Nasal cavity respiratory epithelium epithelial cell of viscerocranial mucosa (primary cell): Measurements from ENCODE around the gene TRIM46. TPM values are rescaled to one million over a fixed set of nuclear protein-coding genes. Genes with fewer than 3 reads are reported as not detected.

Source experiments
- total RNA-seq: library from RNA; depleted of rRNA; stranded (reverse); fragments of >200 nt; gene quantifications from 2 replicates; pipeline ENCODE4 v1.2.3, GENCODE V29; 2014

TRIM46 gene, protein sequence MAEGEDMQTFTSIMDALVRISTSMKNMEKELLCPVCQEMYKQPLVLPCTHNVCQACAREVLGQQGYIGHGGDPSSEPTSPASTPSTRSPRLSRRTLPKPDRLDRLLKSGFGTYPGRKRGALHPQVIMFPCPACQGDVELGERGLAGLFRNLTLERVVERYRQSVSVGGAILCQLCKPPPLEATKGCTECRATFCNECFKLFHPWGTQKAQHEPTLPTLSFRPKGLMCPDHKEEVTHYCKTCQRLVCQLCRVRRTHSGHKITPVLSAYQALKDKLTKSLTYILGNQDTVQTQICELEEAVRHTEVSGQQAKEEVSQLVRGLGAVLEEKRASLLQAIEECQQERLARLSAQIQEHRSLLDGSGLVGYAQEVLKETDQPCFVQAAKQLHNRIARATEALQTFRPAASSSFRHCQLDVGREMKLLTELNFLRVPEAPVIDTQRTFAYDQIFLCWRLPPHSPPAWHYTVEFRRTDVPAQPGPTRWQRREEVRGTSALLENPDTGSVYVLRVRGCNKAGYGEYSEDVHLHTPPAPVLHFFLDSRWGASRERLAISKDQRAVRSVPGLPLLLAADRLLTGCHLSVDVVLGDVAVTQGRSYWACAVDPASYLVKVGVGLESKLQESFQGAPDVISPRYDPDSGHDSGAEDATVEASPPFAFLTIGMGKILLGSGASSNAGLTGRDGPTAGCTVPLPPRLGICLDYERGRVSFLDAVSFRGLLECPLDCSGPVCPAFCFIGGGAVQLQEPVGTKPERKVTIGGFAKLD
- 0.34 and 1.3 TPM in 2 replicates for total RNA-seq

DNA sequence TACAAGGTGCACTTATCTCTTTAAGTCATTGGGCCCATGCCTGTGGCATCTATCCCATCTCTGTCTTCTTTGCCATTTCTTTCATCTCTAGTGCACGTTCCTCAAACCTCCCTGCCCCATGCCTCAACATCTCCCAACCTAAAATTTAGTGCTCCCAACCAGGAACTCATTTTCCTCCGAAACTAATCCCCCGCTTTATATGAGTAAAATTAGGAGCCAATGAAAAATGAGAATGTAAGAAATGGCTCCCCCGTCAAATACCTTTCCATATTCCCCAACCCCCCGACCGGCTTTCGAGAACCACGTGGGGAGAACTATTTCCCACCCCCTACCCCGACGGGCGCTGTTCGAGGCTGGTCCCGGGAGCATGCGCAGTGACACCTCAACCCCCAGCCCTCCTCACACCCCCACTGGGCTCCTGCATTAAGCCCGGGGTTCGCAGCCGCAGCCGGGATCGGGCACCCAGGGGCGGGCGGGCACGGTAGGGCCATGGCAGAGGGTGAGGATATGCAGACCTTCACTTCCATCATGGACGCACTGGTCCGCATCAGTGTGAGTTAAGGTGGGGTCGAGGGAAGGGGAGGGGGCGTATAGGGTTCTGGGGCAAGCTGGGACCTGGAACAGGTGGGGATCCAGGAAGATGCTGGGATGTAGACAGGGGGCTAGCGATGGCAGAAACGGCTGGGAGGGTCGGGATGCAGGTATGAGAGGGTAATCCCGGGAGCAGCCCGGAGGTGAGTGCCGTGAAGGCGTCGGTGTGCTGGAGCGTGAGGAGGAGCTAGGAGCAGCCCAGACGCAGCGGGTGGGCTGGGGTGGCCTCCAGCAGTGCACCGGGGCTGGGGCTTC is at the start of gene TRIM46:
TSS of gene TRIM46 (plus strand) at position 372 of the 846 bp plus-strand sequence. CDS start at position 490, 118 bp downstream.

DNA sequence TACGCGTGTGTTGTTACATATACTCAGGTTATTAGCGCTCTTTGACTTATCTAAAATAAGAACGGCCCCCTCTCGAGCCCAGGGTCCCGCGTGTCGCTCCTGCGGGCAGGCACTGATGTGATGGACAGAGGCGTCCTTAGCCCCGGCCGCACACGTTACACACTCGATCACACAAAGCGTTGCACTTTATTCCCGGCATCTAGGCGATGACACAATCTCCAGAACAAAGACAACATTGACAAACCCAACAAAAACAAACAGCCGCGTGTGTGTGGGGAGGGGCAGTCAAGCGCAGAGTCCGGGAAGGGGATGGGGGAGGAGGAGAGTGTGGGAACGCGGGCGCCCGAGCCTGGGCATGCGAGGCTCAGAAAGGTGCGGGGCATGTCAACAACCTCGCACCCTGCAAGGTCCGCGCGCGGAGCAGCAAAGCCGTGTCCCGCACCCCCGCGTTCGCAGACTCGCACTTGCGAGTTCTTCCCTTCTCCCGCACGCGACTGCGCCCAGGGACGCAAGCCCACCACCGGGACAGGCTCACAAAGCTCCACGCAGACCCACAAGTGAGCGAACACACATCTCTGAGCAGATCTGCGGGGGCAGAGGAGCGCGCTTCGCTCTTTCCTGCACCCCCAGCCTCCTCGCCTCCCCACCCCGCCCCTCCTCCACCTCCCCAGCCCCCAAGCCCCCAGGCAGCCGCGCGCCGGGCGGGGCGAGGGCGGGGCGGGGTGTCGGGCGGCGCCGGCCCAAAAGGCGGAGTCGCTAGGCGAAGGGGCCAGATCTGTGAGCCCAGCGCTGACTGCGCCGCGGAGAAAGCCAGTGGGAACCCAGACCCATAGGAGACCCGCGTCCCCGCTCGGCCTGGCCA is 46.3 kb upstream of the TRIM46 start, which contains the start of gene EFNA1:
TSS of gene EFNA1 (plus strand) at position 772 of the 862 bp plus-strand sequence. CDS start 102 bp downstream, outside the sequence.

DNA sequence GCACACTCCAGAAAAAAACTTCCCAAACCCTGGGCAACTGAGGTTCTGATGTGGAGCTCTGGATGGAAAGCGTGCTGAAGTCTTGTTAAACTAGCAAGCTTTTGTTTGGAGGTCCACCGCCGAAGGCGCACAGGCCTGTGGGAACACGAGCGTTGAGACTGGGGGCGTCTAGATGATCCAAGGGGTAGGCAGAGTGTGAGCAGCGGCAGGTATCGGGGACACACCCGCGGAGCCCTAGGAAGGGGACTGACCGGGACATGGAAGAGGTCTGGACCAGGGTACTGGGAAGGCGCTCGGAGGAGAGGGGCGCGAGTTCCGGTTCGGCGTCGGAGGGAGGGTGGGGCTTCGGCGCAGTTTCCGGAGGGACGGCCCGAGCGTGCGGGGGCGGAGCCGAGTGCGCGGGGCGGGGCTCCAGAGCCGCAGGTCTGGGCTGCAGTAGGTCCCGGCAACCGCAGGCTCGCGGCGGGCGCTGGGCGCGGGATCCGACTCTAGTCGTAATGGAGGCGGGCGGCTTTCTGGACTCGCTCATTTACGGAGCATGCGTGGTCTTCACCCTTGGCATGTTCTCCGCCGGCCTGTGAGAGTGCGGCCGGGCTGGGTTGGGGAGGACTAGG is 38.1 kb upstream of the TRIM46 start, which contains the start of gene SLC50A1:
TSS of gene SLC50A1 (plus strand) at position 438 of the 614 bp plus-strand sequence. CDS start at position 498, 60 bp downstream.

DNA sequence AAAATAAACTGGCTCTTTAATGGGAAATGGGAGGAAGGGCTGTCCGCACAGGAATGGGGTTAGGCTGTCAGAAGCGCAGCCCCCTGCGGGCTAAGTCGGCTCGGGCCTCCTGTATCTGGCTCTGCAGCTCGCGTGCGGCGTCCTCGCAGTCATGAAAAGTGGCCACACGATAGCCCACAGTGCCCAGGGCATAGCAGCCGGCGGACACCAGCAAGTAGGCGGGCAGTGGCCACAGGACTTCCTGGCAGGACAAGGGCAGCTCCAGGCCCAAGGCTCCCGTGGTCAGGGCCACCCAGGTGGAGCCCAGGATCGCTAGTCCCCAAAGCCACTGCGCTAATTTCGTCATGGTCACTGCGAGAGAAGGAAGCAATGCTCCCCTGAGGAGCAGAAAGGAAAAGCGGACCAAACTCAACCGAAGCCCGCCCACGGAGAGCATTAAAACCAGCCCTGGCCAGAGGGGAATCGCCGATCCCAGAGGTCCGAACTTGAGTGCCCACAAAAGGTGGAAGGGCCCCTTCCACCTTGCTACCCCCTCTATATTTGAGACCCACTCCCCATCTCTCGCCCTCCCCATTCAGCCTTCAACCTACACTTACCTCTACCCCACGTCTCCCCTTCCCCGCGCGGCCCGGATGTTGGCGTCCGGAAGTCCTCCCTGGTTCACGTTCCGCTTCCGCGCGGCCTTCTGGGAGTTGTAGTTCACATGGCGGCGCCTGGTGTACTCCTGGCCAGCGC is 33.6 kb upstream of the TRIM46 start, which contains the start of gene DPM3:
TSS of gene DPM3 (minus strand) at position 637 of the 735 bp plus-strand sequence. CDS start at position 346, 291 bp downstream.

DNA sequence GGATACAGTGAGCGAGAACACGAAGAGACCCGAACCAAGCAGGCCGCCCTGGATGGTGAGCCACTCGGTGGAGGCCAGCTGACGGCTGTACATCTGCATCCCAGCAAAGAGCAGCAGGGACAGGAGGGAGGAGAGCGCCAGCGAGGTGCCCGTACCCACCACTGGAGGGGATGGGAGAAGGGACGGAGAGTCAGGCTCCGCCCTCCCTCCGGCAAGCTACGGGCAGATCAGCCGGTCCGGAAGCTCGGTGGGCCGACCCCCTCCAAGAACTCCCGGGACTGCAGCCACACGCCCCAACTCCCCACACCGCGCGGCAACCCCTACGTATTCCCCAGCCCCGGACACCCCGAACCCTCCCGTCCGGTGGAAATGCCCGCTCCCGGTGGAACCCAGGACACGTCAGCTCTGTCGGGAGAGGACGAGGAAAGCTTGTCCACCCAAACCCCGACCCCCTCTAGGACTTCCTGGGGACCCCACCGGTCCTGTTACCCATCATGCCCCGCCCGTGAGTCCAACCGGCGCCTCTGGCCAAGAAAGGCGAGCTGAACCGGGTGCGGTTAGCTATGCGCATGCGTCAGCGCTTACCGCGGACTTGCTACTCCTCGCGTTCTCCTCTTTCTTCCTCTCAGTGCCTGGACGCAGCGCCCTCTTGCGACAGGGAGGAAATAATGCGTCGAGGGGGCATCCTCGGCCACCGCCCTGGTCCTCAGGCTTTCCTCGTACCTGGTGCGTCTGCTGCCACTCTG is 744 bp upstream of the TRIM46 start, which contains the start of gene KRTCAP2:
TSS of gene KRTCAP2 (minus strand) at position 573 of the 746 bp plus-strand sequence. CDS start at position 493, 80 bp downstream.

DNA sequence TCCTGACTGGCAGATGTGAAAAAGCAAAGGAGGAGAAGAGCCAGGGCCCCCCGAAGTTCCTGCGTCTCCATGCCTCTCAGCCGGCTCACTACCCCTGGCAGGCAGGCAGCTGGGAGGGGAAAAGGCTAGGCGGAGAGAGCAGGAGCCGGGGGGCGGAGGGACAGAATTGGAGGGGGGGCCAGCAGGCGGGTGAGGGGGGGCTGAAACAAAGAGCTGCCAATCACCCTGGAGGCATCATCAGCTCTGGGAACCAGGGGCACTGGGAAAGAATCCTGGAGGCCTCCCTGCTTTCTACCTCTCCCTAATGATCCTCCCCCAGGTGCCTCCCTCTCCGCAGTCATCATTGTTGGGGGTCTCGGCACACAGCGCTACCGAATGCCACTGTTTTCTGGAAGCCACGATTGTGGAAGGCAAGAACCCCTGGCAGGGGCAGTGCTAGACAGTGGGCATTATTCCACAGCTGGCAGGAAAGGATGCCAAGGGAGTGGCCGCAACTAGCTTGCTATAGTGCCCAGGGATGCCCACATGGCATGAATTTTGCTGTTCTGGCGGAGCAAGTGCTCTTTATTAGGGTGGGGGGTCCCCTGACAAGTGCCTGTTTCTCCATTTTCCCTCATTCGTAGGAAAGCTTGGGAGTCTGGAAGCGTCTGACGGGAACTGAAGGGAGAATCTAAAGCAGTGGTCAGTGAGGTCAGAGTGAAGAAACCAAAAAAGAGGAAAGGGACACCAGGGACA is 34.3 kb downstream of the TRIM46 start, which contains the start of gene THBS3:
TSS of gene THBS3 (minus strand) at position 92 of the 735 bp plus-strand sequence. CDS start at position 71, 21 bp downstream.

DNA sequence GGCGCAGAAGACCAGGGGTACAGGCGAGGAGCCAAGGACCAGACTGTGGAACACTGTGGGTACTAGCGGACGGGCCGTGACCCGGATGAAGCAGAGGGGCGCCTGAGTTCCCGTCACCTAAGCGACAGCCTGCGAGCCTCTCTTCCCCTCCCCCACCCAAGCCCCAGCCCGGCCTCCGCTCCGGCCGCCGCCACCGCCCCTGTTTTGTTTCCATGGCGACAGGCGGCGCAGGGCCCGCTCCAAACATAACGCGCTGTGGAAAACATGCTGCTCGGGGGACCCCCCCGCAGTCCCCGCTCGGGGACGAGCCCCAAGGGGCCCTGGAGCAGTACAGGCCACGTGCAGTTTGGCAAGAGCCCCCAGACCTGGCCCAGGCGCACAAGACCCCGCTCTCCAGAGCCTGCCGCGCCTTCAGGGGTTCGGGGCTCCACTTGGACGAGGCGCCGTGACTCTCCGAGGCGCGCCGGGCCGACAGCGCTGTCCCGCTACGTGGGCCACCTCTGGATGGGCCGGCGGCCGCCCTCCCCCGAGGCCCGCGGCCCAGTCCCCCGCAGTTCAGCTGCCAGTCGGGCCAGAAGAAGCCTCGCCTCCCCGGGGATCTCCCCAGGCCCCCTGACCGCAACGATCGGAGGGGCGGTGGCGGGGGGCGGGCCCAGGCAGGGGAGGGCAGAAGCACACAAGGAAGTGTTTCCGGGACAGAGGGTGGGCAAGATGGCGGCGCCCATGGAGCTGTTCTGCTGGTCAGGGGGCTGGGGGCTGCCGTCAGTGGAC is 35.1 kb downstream of the TRIM46 start, which contains the start of gene MTX1:
TSS of gene MTX1 (plus strand) at position 155 of the 771 bp plus-strand sequence. CDS start at position 265, 110 bp downstream.

Other genes with a start within 250 kb of the TRIM46 start
- gene PMVK, start 237.1 kb upstream of the TRIM46 start, total RNA-seq, result 14.7 and 14.8 TPM in 2 replicates
- 22.6 and 72.8 TPM in 2 replicates for gene PBXIP1, start 217.8 kb upstream of the TRIM46 start, total RNA-seq
- gene PYGO2, start 212.1 kb upstream of the TRIM46 start, total RNA-seq, result 11.6 and 15.4 TPM in 2 replicates
- gene SHC1, start 203.1 kb upstream of the TRIM46 start, total RNA-seq, result 216 and 401 TPM in 2 replicates
- gene CKS1B, start 199.2 kb upstream of the TRIM46 start, total RNA-seq, result 27.0 and 58.1 TPM in 2 replicates
- gene FLAD1, start 190.5 kb upstream of the TRIM46 start, total RNA-seq, result 49.9 and 57.1 TPM in 2 replicates
- gene LENEP, start 180.3 kb upstream of the TRIM46 start, total RNA-seq, result 1.00 TPM in 1 of 2 replicates, not detected in the other
- gene ZBTB7B, start 171.0 kb upstream of the TRIM46 start, total RNA-seq, result 57.8 and 70.3 TPM in 2 replicates
- 0.34 and 0.36 TPM in 2 replicates for gene DCST2, start 140.1 kb upstream of the TRIM46 start, total RNA-seq
- not detected in 2 replicates for gene DCST1, start 140.0 kb upstream of the TRIM46 start, total RNA-seq
- gene ADAM15, start 122.5 kb upstream of the TRIM46 start, total RNA-seq, result 178 and 228 TPM in 2 replicates
- gene EFNA4, start 110.1 kb upstream of the TRIM46 start, total RNA-seq, result 5.5 and 8.8 TPM in 2 replicates
- 4.1 and 8.4 TPM in 2 replicates for gene EFNA3, start 95.0 kb upstream of the TRIM46 start, total RNA-seq
- gene EFNA1, start 46.0 kb upstream of the TRIM46 start, total RNA-seq, result 17.4 and 73.1 TPM in 2 replicates
- 46.0 and 177 TPM in 2 replicates for gene SLC50A1, start 38.0 kb upstream of the TRIM46 start, total RNA-seq
- gene DPM3, start 33.3 kb upstream of the TRIM46 start, total RNA-seq, result 8.5 and 22.2 TPM in 2 replicates
- 92.3 and 125 TPM in 2 replicates for gene KRTCAP2, start 545 bp upstream of the TRIM46 start, total RNA-seq
- gene THBS3, start 34.0 kb downstream of the TRIM46 start, total RNA-seq, result 11.3 and 19.6 TPM in 2 replicates
- 25.9 and 49.2 TPM in 2 replicates for gene MTX1, start 34.8 kb downstream of the TRIM46 start, total RNA-seq
- gene ENTREP3, start 81.6 kb downstream of the TRIM46 start, total RNA-seq, result 4.4 and 9.6 TPM in 2 replicates
- 38.3 and 47.0 TPM in 2 replicates for gene SCAMP3, start 88.5 kb downstream of the TRIM46 start, total RNA-seq
- 19.5 and 28.3 TPM in 2 replicates for gene CLK2, start 99.7 kb downstream of the TRIM46 start, total RNA-seq
- gene HCN3, start 103.6 kb downstream of the TRIM46 start, total RNA-seq, result 0.68 and 1.1 TPM in 2 replicates
- gene PKLR, start 127.6 kb downstream of the TRIM46 start, total RNA-seq, result under 0.01 TPM in 1 of 2 replicates, not detected in the other
- 134 and 144 TPM in 2 replicates for gene FDPS, start 135.0 kb downstream of the TRIM46 start, total RNA-seq
- 20.6 and 20.8 TPM in 2 replicates for gene RUSC1, start 147.0 kb downstream of the TRIM46 start, total RNA-seq